ENCODE measurements around the gene GOLGA2.

DNA sequence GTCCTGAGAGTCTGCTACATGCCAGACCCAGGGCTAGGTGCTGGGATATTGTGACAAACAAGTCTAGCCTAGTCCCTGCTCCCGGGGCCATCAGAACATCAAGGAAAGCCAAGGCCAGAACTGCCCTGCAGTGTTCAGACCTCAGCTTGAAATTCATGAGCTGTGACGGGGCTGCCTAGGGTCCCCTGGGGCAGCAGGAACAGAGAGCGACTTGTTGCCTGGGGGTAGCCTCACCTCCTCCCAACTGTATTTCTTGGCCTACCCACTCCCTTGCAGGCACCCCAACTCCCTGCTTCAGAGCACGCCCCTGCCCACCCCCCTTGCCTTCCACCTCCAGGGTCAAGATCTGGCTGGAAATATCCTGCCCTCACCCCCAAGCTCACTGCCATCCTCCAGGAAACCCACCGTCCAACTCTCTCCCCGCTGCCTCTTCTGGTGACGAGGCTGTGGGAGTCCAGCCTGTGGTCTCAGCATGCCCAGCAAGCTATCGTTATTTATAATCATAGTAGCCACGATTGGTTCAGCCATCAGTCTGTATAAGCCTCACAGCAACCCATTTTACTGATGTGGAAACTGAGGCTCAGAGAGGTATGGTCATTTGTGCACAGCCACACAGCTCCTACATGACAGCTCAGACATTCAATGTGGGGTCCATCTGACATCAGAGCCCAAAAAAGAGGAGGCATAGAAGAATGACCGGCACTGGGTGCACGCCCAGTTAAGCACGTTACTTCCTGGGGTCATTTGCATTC, 61.9 kb downstream of the GOLGA2 start:
- TF ChIP-seq, protein P1, sequence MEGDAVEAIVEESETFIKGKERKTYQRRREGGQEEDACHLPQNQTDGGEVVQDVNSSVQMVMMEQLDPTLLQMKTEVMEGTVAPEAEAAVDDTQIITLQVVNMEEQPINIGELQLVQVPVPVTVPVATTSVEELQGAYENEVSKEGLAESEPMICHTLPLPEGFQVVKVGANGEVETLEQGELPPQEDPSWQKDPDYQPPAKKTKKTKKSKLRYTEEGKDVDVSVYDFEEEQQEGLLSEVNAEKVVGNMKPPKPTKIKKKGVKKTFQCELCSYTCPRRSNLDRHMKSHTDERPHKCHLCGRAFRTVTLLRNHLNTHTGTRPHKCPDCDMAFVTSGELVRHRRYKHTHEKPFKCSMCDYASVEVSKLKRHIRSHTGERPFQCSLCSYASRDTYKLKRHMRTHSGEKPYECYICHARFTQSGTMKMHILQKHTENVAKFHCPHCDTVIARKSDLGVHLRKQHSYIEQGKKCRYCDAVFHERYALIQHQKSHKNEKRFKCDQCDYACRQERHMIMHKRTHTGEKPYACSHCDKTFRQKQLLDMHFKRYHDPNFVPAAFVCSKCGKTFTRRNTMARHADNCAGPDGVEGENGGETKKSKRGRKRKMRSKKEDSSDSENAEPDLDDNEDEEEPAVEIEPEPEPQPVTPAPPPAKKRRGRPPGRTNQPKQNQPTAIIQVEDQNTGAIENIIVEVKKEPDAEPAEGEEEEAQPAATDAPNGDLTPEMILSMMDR (IDR thresholded peaks at IDR 0.05), result no peak
- no peak for TF ChIP-seq POLR2A (IDR thresholded peaks at IDR 0.05)

Measured in right lobe of liver (tissue), 4 donors.